Measurements from ENCODE around the gene AAMDC.
A peak's percentile ranks its signal among the peaks of the same experiment; 100 is the strongest.

Gene AAMDC

GRCh38 chr11:77819411-77819920 lies 1.5 kb upstream of the AAMDC start (continued):
- peak; percentile 68; the same call in 1 of the 2 replicates for TF ChIP-seq ZEB2 (tag by site-specific recombination; IDR thresholded peaks at IDR 0.05)
- TF ChIP-seq ZNF692 (tag by site-specific recombination; IDR thresholded peaks at IDR 0.05), result 0 out of 2 replicates have a peak, but pooled peaks have one; percentile 16
- no peak for TF ChIP-seq PRDM6 (tag by site-specific recombination; IDR thresholded peaks at IDR 0.05)
- TF ChIP-seq ZNF184 (tag by site-specific recombination; IDR thresholded peaks at IDR 0.05), result peak; percentile 39; the same call in 1 of the 2 replicates

GRCh38 chr11:77819921-77820564 lies 901 bp upstream of the AAMDC start:
- ChIA-PET CTCF (interaction anchor here (0.7 to 1.2 kb wide), 3 partner anchors 46 to 231 kb away, joined by 3 to 8 read pairs (median 3); no protein-coding TSS in a partner anchor), POLR2A (interaction anchor here (0.5 to 2.4 kb wide), 4 partner anchors 102 to 368 kb away, joined by 3 to 19 read pairs (median 4); partner anchors contain the start of genes INTS4 and KCTD21)
- Histone ChIP-seq H3K4me3 (ENCODE audit: low read depth, low read length) (peak overlapping the region; percentile 100), H3K36me3 (ENCODE audit: control insufficient read depth in 2 of 2, insufficient read depth in 1 of 2, low read length in 2 of 2) (no peaks in the 10 kb centered on the region), H3K9me3 (ENCODE audit: control insufficient read depth, insufficient read depth, low read depth, low read length) (no peaks in the 10 kb centered on the region), H3K4me1 (ENCODE audit: control insufficient read depth, insufficient read depth, low read length) (no peaks in the 10 kb centered on the region), H3K27ac (ENCODE audit: extremely low read depth, low read depth, low read length) (peak overlapping the region; percentile 94)
- TF ChIP-seq WT1 (tag by site-specific recombination; IDR thresholded peaks at IDR 0.05), result 0 out of 2 replicates have a peak, but pooled peaks have one; percentile 6
- no peak for TF ChIP-seq ZNF626 (tag by site-specific recombination; IDR thresholded peaks at IDR 0.05)
- TF ChIP-seq GLIS2 (tag by site-specific recombination; IDR thresholded peaks at IDR 0.05), result peak; percentile 93
- no peak for TF ChIP-seq ZBTB44 (tag by site-specific recombination; IDR thresholded peaks at IDR 0.05)
- TF ChIP-seq ZNF280C (tag by site-specific recombination; IDR thresholded peaks at IDR 0.05), result no peak
- TF ChIP-seq ZNF366 (tag by site-specific recombination; conservative IDR thresholded peaks at IDR 0.05), result 0 out of 2 replicates have a peak, but pooled peaks have one; percentile 61
- no peak for TF ChIP-seq KLF1 (tag by site-specific recombination; IDR thresholded peaks at IDR 0.05)
- 0 out of 2 replicates have a peak, but pooled peaks have one; percentile 2 for TF ChIP-seq ZNF423 (tag by site-specific recombination; IDR thresholded peaks at IDR 0.05)
- TF ChIP-seq ZBTB48 (tag by site-specific recombination; IDR thresholded peaks at IDR 0.05), result no peak
- no peak for TF ChIP-seq ZFP37 (tag by site-specific recombination; IDR thresholded peaks at IDR 0.05)
- TF ChIP-seq ZNF777 (tag by site-specific recombination; IDR thresholded peaks at IDR 0.05; ENCODE audit: borderline replicate concordance), result no peak
- peak; percentile 90 for TF ChIP-seq PATZ1 (tag by site-specific recombination; IDR thresholded peaks at IDR 0.05)
- TF ChIP-seq RBAK (tag by site-specific recombination; IDR thresholded peaks at IDR 0.05), result no peak
- peak; percentile 76 for TF ChIP-seq GLIS1 (tag by site-specific recombination; IDR thresholded peaks at IDR 0.05)
- no peak for TF ChIP-seq ZNF514 (tag by site-specific recombination; IDR thresholded peaks at IDR 0.05)
- TF ChIP-seq ZNF211 (tag by site-specific recombination; IDR thresholded peaks at IDR 0.05; ENCODE audit: low read depth), result no peak
- peak; percentile 21 for TF ChIP-seq ZNF600 (tag by site-specific recombination; IDR thresholded peaks at IDR 0.05)
- no peak for TF ChIP-seq ZNF530 (tag by site-specific recombination; IDR thresholded peaks at IDR 0.05; ENCODE audit: low read depth)
- TF ChIP-seq ZNF121 (tag by site-specific recombination; IDR thresholded peaks at IDR 0.05), result no peak
- TF ChIP-seq SP2 (tag by site-specific recombination; IDR thresholded peaks at IDR 0.05), result peak; percentile 73
- TF ChIP-seq IKZF3 (tag by site-specific recombination; IDR thresholded peaks at IDR 0.05), result peak; percentile 72; the same call in 1 of the 2 replicates
- peak; percentile 9 for TF ChIP-seq ZBTB26 (tag by site-specific recombination; optimal IDR thresholded peaks at IDR 0.05)
